H9 (cell line): Measurements from ENCODE around the gene KIF5A. TPM values are rescaled to one million over a fixed set of nuclear protein-coding genes. Genes with fewer than 3 reads are reported as not detected.

Experiments used
- DNase-seq: peaks from one replicate; pipeline ENCODE4 v3.0.0-alpha.2; 2017
- H2AFZ ChIP-seq: one replicate; pipeline ENCODE4 v1.6.1; 2013; ENCODE audit warnings: mild to moderate bottlenecking, low read length, control low read depth, moderate library complexity
- H2AK5ac ChIP-seq: 2 replicates; pipeline ENCODE4 v1.6.1; 2013; ENCODE audit warnings: low read length, control low read depth, mixed read lengths; ENCODE audit not compliant: insufficient read length
- H2BK120ac ChIP-seq: one replicate; pipeline ENCODE4 v1.6.1; 2013; ENCODE audit warnings: low read depth, mild to moderate bottlenecking, low read length, control low read depth, inconsistent platforms; ENCODE audit not compliant: poor library complexity, severe bottlenecking
- H2BK12ac ChIP-seq: 2 replicates; pipeline ENCODE4 v1.6.1; 2013; ENCODE audit warnings: low read length, control low read depth, mixed read lengths, low read depth; ENCODE audit not compliant: insufficient read length
- H2BK15ac ChIP-seq: 2 replicates; pipeline ENCODE4 v1.6.1; 2013; ENCODE audit warnings: low read depth, low read length, control low read depth
- H2BK20ac ChIP-seq: one replicate; pipeline ENCODE4 v1.6.1; 2013; ENCODE audit warnings: low read depth, mild to moderate bottlenecking, low read length, control low read depth, inconsistent platforms; ENCODE audit not compliant: poor library complexity, severe bottlenecking
- H2BK5ac ChIP-seq: 2 replicates; pipeline ENCODE4 v1.6.1; 2013; ENCODE audit warnings: low read length, control low read depth, mixed read lengths; ENCODE audit not compliant: insufficient read length
- H3K14ac ChIP-seq: 2 replicates; pipeline ENCODE4 v1.6.1; 2013; ENCODE audit warnings: low read length, control low read depth; ENCODE audit not compliant: insufficient read depth
- H3K18ac ChIP-seq: 2 replicates; pipeline ENCODE4 v1.6.1; 2013; ENCODE audit warnings: low read depth, mild to moderate bottlenecking, mixed read lengths, low read length, control low read depth; ENCODE audit not compliant: insufficient read length
- H3K23ac ChIP-seq: 2 replicates; pipeline ENCODE4 v1.6.1; 2013; ENCODE audit warnings: low read length, control low read depth, mixed read lengths, low read depth; ENCODE audit not compliant: insufficient read length
- H3K23me2 ChIP-seq: 2 replicates; pipeline ENCODE4 v1.6.1; 2013; ENCODE audit warnings: low read depth, mild to moderate bottlenecking, mixed read lengths, low read length, control low read depth; ENCODE audit not compliant: insufficient read length, poor library complexity, severe bottlenecking
- H3K27ac ChIP-seq: 2 replicates; pipeline ENCODE4 v1.5.1; 2013; ENCODE audit warnings: low read length, control low read depth, mixed read lengths, low read depth; ENCODE audit not compliant: insufficient read length
- H3K27me3 ChIP-seq: 2 replicates; pipeline ENCODE4 v1.6.1; 2013; ENCODE audit warnings: low read length, control low read depth, inconsistent platforms; ENCODE audit not compliant: insufficient read depth
- H3K4ac ChIP-seq: 2 replicates; pipeline ENCODE4 v1.6.1; 2013; ENCODE audit warnings: low read depth, mild to moderate bottlenecking, control low read depth, inconsistent platforms, low read length, moderate library complexity
- H3K4me1 ChIP-seq: 2 replicates; pipeline ENCODE4 v1.6.1; 2013; ENCODE audit warnings: low read length, control low read depth, inconsistent platforms; ENCODE audit not compliant: insufficient read depth
- H3K4me2 ChIP-seq: 2 replicates; pipeline ENCODE4 v1.6.1; 2013; ENCODE audit warnings: low read length, control low read depth, mixed read lengths; ENCODE audit not compliant: insufficient read length, insufficient read depth
- H3K56ac ChIP-seq: 2 replicates; pipeline ENCODE4 v1.6.1; 2013; ENCODE audit warnings: low read depth, mild to moderate bottlenecking, mixed read lengths, low read length, control low read depth; ENCODE audit not compliant: insufficient read length
- H3K79me1 ChIP-seq: 2 replicates; pipeline ENCODE4 v1.6.1; 2013; ENCODE audit warnings: low read depth, mild to moderate bottlenecking, moderate library complexity, low read length, control low read depth, inconsistent platforms; ENCODE audit not compliant: insufficient read depth, poor library complexity, severe bottlenecking
- H3K79me2 ChIP-seq: 2 replicates; pipeline ENCODE4 v1.6.1; 2013; ENCODE audit warnings: low read length, control low read depth, inconsistent platforms; ENCODE audit not compliant: insufficient read depth
- H3K9ac ChIP-seq: 2 replicates; pipeline ENCODE4 v1.6.1; 2013; ENCODE audit warnings: low read length, control low read depth, mixed read lengths; ENCODE audit not compliant: insufficient read length; ENCODE audit errors: extremely low read depth
- H3K9me3 ChIP-seq: one replicate; pipeline ENCODE4 v1.6.1; 2013; ENCODE audit warnings: low read depth, low read length, inconsistent platforms; ENCODE audit not compliant: control insufficient read depth
- H3T11ph ChIP-seq: one replicate; pipeline ENCODE4 v1.6.1; 2013; ENCODE audit warnings: mild to moderate bottlenecking, low read length, control low read depth, inconsistent platforms
- H4K20me1 ChIP-seq: one replicate; pipeline ENCODE4 v1.6.1; 2013; ENCODE audit not compliant: control insufficient read depth, insufficient read length, insufficient read depth
- H4K5ac ChIP-seq: 2 replicates; pipeline ENCODE4 v1.6.1; 2013; ENCODE audit warnings: low read depth, mild to moderate bottlenecking, mixed read lengths, low read length, control low read depth; ENCODE audit not compliant: insufficient read length
- H4K8ac ChIP-seq: replicated peaks from 2 replicates; pipeline ENCODE4 v1.6.1; 2013; ENCODE audit warnings: low read length, control low read depth, mixed read lengths, low read depth; ENCODE audit not compliant: insufficient read length
- H4K91ac ChIP-seq: 2 replicates; pipeline ENCODE4 v1.6.1; 2013; ENCODE audit warnings: low read depth, mild to moderate bottlenecking, moderate library complexity, mixed read lengths, low read length, control low read depth; ENCODE audit not compliant: insufficient read length
- H3K27ac Mint-ChIP-seq, 3 experiments: 2 replicates in 2 of 3; 3 replicates in 1 of 3; pipeline ENCODE4 v1.8.0; 2020 to 2021; ENCODE audit warnings: mixed read lengths in 3 of 3, mild to moderate bottlenecking in 1 of 3, moderate library complexity in 1 of 3
- H3K27me3 Mint-ChIP-seq: 2 replicates; pipeline ENCODE4 v1.8.0; 2021; ENCODE audit warnings: low read depth, mild to moderate bottlenecking, moderate library complexity, mixed read lengths
- H3K36me3 Mint-ChIP-seq, 3 experiments: 2 replicates in 2 of 3; 3 replicates in 1 of 3; pipeline ENCODE4 v1.8.0; 2020 to 2021; ENCODE audit warnings: low read depth in 3 of 3, mixed read lengths in 3 of 3; ENCODE audit not compliant: insufficient read depth in 1 of 3
- H3K4me1 Mint-ChIP-seq, 2 experiments: 2 replicates each; pipeline ENCODE4 v1.8.0; 2020; ENCODE audit warnings: mixed read lengths in 2 of 2
- H3K4me3 Mint-ChIP-seq, 2 experiments: 2 replicates in 1 of 2; 3 replicates in 1 of 2; pipeline ENCODE4 v1.8.0; 2020 to 2021; ENCODE audit warnings: mild to moderate bottlenecking in 2 of 2, mixed read lengths in 2 of 2, moderate library complexity in 1 of 2
- H3K9me3 Mint-ChIP-seq, 2 experiments: 2 replicates in 1 of 2; 3 replicates in 1 of 2; pipeline ENCODE4 v1.8.0; 2020; ENCODE audit warnings: mild to moderate bottlenecking in 2 of 2, mixed read lengths in 2 of 2, moderate library complexity in 1 of 2
- WGBS: extraction: QIAGEN DNeasy Blood & Tissue Kit; methylation state at CpG from one replicate; pipeline ENCODE4 v1.1.7; 2013; ENCODE audit warnings: missing lambda C conversion rate, low lambda C conversion rate, mixed read lengths; ENCODE audit not compliant: insufficient read length; ENCODE audit errors: extremely low coverage; 5-methylcytosine and 5-hydroxymethylcytosine counted together
- total RNA-seq: library from RNA; stranded (reverse); gene quantifications from 2 replicates; pipeline ENCODE4 v1.2.1, GENCODE V29; 2021
- TF ChIP-seq, protein P1 (sequence below): fragments of 200-600 bp; sonication (generic); conservative IDR thresholded peaks from 3 replicates; pipeline ENCODE4 v1.8.0; 2021; ENCODE audit warnings: antibody characterized with exemption, mild to moderate bottlenecking

KIF5A gene
- total RNA-seq, 1 experiment from 2014 or later: 18.5 TPM

GRCh38 chr12:57545809-57546437, 3.9 kb upstream of the KIF5A start:
- Histone ChIP-seq H2BK12ac (no peak overlapping the region), H3K27me3 (no peaks in the 10 kb centered on the region; the same call in 1 of the 2 replicates), H4K91ac (no peak overlapping the region), H3K27ac (no peak overlapping the region), H3T11ph (no peak overlapping the region), H3K14ac (no peak overlapping the region), H3K18ac (no peak overlapping the region), H2BK15ac (no peak overlapping the region), H3K4ac (no peak overlapping the region), H3K79me2 (no peaks in the 10 kb centered on the region; the same call in 1 of the 2 replicates), H2AK5ac (no peak overlapping the region), H3K79me1 (peaks cover 14% of the 10 kb centered on the region), H3K4me1 (peaks cover 11% of the 10 kb centered on the region), H4K8ac (no peak overlapping the region), H2BK120ac (no peak overlapping the region), H2AFZ (no peak overlapping the region), H3K4me2 (peak overlapping the region; percentile 73), H2BK5ac (no peak overlapping the region), H3K23me2 (peaks cover 16% of the 10 kb centered on the region), H4K20me1 (no peaks in the 10 kb centered on the region), H4K5ac (no peak overlapping the region), H3K23ac (no peak overlapping the region), H2BK20ac (no peak overlapping the region), H3K9me3 (no peaks in the 10 kb centered on the region), H3K56ac (no peak overlapping the region), H3K9ac (peak overlapping the region; percentile 84)
- peak overlapping the region in 1 of 3 experiments; percentile 51; a peak in 2 of 7 replicates for H3K27ac Mint-ChIP-seq
- no peak for DNase-seq
- WGBS: no CpG with 5 or more reads among the region's 15 CpGs
- peak overlapping the region; percentile 98 to 99 for H3K4me3 Mint-ChIP-seq
- peaks cover 0 to 22% (median 13%) of the 10 kb centered on the region in 3 experiments; a peak in 5 of 7 replicates for H3K36me3 Mint-ChIP-seq
- H3K27me3 Mint-ChIP-seq: peaks cover 22% of the 10 kb centered on the region
- TF ChIP-seq, protein P1, sequence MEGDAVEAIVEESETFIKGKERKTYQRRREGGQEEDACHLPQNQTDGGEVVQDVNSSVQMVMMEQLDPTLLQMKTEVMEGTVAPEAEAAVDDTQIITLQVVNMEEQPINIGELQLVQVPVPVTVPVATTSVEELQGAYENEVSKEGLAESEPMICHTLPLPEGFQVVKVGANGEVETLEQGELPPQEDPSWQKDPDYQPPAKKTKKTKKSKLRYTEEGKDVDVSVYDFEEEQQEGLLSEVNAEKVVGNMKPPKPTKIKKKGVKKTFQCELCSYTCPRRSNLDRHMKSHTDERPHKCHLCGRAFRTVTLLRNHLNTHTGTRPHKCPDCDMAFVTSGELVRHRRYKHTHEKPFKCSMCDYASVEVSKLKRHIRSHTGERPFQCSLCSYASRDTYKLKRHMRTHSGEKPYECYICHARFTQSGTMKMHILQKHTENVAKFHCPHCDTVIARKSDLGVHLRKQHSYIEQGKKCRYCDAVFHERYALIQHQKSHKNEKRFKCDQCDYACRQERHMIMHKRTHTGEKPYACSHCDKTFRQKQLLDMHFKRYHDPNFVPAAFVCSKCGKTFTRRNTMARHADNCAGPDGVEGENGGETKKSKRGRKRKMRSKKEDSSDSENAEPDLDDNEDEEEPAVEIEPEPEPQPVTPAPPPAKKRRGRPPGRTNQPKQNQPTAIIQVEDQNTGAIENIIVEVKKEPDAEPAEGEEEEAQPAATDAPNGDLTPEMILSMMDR: no peak
- H3K9me3 Mint-ChIP-seq: no peaks in the 10 kb centered on the region
- peaks cover 31 to 38% of the 10 kb centered on the region in 2 experiments for H3K4me1 Mint-ChIP-seq
